ENCODE results near the gene EGR1.

Gene EGR1

DNA sequence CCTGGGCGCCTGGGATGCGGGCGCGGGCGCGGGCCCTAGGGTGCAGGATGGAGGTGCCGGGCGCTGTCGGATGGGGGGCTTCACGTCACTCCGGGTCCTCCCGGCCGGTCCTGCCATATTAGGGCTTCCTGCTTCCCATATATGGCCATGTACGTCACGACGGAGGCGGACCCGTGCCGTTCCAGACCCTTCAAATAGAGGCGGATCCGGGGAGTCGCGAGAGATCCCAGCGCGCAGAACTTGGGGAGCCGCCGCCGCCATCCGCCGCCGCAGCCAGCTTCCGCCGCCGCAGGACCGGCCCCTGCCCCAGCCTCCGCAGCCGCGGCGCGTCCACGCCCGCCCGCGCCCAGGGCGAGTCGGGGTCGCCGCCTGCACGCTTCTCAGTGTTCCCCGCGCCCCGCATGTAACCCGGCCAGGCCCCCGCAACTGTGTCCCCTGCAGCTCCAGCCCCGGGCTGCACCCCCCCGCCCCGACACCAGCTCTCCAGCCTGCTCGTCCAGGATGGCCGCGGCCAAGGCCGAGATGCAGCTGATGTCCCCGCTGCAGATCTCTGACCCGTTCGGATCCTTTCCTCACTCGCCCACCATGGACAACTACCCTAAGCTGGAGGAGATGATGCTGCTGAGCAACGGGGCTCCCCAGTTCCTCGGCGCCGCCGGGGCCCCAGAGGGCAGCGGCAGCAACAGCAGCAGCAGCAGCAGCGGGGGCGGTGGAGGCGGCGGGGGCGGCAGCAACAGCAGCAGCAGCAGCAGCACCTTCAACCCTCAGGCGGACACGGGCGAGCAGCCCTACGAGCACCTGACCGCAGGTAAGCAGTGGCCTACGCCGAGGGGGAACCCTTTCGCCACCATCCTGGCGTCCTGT, at the start of gene EGR1:
Gene EGR1, plus strand, starts transcription at position 219 of the 864 bp plus-strand sequence. Its CDS starts 283 bp downstream, at position 502.
- peak; percentile 88 for DNase-seq

GRCh38 chr5:138418444-138418843, 46.8 kb upstream of the EGR1 start:
- DNase-seq: no peak

DNA sequence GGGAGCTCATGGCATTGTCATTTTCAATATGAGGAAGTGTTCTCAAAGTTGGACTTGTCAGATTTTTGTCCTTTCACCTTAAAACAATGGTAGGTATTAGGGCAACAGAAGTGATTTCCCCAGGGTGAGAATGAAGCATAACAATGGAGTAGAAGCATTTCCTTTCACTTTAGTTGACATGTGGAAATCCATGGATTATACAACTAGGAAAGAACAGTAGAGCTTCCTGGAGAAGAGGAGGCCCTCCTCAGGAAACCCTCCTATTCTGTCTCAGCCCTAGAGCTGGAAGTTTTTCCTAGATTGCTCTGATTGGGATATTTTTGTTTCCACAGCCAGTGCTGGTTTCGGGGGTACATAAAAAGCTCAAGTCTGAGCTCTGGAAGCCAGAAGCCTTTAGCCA, 40.2 kb upstream of the EGR1 start:
- no peak for DNase-seq

GRCh38 chr5:138435943-138436342, 29.3 kb upstream of the EGR1 start:
- no peak for DNase-seq

DNA sequence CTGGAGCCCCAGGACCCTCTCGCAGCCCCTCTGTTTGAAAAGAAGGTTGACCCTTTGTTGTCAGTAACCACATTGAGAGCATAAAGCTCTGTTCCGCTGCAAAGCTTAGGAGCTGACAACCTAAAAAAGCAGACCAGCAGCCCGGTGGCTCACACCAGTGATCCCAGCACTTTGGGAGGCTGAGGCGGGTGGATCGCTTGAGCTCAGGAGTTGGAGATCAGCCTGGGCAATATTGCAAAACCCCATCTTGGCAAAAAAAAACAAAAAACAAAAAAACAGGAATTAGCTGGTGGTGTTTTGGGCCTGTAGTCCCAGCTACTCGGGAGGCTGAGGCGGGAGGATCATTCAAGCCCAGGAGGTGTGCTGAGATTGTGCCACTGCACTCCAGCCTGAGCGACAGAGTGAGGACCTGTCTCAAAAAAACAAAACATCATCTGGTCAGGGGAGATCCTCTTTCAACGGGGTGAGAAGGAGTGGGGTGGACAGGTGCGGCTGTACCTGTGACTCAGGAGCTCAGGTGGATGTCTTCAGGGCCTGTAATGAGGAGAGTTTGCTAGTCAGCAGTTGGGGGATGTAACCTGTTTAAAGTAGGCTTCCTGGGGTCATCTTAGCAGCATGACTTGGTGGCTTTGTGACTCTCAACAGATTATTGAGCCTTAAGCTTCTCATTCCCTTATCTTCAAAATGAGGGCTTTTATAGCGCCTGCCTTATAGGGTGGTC, 27.1 kb upstream of the EGR1 start:
- no peak for DNase-seq

DNA sequence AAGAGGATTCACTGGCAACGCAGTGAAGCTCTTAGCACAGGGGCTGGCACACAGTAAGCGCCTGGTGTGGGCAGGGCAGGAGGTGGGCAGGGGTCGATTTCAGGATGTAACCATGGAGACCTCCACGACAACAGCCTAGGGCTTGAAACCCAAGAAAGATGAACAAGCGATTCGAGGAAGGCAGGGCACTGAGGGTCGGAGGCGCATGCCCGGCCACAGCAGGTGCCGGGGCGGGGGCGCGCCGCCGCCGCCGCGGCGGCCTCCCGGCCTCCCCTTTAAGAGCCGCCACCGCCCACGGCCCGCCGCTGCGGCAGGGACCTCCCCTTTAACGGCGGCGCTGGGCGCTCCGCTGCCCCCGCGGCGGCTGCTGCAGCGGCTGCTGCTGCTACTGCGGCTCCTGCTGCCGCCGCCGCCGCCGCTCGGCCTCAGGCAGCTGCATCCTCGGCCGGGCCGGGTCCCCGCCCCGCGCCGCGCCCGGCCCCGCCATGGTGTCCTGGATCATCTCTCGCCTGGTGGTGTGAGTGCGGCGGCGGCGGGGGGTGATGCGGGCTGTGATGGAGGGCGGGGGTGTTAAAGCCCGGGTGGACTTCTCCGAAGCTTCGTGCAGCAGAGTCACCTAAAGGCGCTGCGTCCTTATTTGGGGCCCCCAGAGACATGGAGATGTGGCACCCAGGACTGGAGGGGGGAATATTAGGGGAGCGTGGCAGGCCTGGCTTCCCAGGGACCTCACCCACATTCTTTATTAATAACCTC, 26.4 kb upstream of the EGR1 start, which contains the start of gene REEP2:
Gene REEP2, plus strand, starts transcription at position 334 of the 753 bp plus-strand sequence. Its CDS starts 152 bp downstream, at position 486.
- DNase-seq: peak; percentile 44

DNA sequence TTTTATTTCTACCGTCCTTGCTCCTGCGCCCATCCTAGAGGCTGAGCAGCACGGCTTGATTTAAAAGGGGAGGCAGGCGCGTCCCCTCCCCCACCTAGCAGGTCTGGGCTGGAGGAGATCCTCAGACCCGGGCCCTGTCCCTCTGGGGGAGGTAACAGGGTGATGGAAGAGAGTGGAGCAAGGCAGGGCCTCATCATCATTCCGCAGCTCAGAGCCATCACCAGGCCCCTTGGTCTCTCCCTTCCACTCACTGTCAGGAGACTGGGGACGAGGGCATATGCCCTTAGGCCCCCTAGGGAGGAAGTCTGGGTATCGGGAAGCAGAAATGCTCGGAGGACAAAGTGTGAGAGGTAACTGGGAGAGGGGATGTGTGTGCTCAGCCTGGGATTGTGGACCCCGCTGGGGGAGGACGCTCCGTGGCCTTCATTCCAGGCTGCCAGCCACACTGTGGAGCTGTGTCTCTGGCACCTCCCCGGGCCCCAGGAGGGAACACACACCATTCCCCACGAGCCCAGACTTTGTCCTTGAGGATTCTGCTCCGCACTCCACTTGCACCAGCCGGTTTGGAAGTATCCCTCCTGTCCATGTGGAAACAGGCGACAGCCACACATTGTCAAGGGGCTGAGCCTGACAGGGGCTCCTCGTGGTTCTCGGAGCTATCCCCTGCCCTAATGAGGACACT, 25.7 kb upstream of the EGR1 start:
- DNase-seq: no peak

DNA sequence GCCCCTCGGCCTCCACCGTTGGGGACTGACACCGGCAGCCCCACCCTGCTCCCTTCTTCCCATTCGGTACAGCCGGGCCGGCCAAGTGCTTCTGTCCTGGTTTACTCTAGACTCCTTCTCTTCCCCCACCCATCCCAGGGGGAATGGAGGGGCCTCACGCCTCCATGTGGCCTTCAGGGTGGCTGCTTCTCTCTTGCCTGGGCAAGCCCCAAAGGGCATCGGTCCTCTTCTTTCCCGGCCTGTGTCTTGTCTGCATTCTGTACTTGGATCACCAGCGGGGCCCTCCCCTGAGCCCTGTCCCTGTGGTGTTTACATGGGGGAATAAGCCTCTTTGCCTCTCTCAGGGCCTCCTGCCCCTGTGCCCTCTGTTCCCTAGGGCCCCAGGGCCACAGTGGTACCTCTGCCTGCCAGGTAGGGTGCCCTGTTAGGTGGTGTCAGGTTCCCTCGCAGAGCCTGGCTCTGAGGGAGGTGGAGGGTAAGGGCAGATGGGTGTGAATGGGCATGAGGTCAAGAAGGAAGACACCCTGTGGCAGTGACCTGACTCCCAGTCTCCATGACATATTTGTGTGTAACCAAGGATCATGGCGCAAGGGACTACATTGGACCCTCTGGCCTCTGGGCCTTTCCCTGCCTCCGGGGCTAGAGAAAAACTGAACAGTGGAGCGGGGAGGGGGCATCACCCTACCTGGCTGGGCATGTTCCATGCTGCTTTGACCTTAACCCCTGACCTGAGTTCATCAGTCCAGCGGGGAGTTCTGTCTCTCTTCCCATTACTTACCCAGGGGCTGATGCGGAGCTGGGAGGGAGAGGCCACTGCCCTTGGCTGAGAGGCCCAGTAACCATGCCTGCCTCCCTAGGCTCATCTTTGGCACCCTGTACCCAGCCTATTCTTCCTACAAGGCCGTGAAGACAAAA, 24.9 kb upstream of the EGR1 start:
- DNase-seq: no peak

DNA sequence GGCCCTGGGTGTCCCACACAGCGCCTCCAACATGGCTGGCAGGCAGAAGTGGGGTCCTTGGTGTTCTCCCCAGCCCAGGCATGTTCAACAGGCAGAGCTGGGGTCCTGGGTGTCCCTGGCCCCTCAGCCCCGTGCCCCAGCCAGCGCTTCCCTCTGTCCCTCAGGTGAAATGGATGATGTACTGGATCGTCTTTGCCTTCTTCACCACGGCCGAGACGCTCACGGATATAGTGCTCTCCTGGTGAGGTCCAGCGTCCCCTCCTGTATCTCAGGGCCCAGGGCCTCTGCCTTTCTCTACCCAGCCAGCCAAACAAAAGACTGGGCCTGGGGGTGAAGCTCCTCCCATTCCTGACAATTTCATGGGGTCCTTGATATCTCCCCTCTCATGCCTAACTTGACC, 24.1 kb upstream of the EGR1 start:
- DNase-seq: no peak

DNA sequence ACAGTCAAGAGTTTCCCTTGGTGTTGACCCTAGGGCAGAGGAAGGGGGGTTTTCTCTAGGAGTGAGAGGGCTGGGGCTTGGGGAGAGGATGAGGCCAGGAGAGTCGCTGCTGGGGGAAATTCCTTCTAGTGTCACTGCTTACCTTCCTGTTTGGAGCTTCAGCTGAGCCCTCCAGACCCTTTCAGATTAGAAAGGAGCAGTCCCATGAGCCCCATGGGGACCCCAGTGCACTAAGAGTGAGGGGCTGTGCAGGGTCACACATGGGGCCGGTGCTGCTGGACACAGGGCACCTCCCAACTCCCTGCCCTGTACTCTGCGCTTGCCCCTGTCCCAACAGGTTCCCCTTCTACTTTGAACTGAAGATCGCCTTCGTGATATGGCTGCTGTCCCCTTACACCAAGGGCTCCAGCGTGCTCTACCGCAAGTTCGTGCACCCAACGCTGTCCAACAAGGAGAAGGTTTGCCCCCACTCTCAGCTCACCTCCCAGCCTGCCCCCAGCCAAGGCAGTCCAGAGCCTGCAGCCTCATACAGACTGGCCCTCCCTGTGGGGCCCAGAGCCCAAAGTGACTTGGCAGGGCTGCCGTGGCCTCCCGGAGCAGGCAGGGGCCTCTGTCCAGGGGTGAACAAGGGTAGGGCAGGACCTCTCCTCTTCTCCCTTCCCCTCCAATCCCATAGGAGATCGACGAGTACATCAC, 21.1 kb upstream of the EGR1 start:
- DNase-seq: no peak

DNA sequence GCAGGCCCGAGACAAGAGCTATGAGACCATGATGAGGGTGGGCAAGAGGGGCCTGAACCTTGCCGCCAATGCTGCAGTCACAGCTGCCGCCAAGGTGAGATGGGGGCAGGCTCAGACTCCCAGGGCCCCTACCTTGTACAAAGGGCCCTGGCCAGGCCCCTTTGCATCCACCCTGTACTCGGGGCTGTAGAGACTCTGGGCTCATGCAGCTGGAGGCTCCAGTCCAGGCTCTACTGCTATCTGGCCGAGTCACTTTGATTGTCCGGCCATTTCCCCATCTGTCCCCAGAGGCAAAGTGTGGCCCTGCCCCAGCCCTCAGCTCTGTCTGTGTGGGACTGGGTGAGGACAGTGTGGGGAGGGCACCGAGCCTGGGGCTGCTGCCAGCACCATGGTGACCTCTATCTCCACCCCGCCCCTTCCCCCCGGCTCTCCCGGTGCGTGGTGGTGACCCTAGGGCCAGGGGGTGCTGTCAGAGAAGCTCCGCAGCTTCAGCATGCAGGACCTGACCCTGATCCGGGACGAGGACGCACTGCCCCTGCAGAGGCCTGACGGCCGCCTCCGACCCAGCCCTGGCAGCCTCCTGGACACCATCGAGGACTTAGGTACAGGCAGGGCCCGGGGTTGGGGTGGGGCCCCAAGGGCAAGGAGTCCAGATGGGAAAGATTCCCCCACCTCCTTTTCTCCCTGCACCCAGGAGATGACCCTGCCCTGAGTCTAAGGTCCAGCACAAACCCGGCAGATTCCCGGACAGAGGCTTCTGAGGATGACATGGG, 20.3 kb upstream of the EGR1 start:
- DNase-seq: no peak

DNA sequence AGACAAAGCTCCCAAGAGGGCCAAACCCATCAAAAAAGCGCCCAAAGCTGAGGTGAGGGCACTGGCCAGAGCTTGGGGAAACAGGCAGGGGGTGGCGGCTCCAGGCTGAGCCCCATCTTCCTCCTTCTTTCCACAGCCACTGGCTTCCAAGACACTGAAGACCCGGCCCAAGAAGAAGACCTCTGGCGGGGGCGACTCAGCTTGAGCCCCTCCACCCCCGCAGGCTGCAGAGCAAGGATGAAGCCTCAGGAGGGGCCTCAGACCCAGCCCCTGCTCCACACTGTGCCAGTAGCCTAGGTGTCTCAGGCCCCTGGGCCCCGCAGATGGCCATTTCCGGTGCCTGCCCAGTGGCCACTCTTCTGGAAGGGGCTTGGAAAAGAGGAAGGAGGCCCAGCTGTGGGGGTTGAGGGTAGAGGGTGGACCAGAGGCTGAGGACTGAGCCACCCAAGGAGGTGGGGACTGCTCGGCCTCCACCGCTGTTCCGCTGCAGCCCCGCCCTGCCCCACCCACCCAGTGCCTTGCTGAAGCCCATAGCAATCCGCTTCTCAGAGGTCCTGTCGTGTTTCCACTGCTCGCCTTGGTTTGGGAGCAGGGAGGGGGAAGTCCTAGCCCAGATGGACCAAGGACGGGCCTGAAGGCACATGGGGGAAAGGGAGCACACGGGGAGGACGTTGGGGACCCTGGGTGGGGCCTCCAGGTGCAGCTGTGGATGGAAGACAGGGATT, 19.6 kb upstream of the EGR1 start:
- no peak for DNase-seq

GRCh38 chr5:138448070-138448469, 17.2 kb upstream of the EGR1 start:
- DNase-seq: no peak

DNA sequence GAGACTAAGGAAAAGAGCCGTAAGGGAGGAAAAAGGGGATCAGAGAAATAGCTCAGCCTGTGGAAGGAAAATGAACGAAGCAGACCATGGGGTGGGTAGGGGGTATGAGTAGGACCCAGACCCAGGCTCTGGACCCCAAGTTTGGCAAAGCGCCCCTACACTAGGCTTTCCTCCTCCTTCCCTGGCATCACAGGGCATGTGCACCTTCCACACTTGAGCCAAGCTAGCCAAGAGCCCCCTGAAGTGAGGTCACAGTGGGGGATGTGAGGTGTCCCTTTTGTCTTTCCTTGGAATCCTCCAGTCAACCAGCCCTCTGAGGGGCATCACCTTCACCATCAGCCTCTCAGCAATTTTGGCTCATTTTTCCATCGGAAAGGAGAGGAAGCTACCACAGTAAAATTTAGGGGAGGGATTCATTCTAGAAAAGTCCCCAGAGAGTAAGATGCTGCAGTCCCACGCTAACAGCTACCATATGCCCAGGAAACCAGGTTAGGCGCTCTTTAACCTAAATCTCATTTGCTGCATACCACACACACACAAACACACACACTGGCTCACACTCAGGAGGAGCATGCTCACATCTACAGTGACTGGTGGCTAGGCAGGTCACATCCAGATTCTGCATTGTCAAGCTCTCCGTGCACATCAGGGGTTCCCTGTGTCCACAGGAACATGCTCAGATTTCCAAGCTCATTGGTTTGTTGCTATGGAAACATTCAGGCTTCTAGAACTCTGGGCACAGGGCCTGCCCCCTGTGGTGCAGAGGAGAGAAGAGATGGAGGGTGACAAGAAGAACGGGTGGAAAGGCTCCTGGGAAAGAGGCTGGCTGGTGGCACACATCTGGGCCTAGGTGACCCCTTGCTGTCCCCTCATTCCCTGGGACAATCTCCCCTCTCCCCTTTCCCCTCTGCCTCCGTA, 16.5 kb upstream of the EGR1 start:
- peak; percentile 22 for DNase-seq

GRCh38 chr5:138449501-138450239, 15.6 kb upstream of the EGR1 start:
- peak; percentile 67 for DNase-seq

GRCh38 chr5:138450971-138451370, 14.3 kb upstream of the EGR1 start:
- no peak for DNase-seq

GRCh38 chr5:138452720-138453119, 12.6 kb upstream of the EGR1 start:
- no peak for DNase-seq

GRCh38 chr5:138453590-138453989, 11.7 kb upstream of the EGR1 start:
- DNase-seq: no peak
